ENCODE measurements around the gene EPHX1. TPM values are rescaled to one million over a fixed set of nuclear protein-coding genes. Genes with fewer than 3 reads are reported as not detected.
"Not testable (repeated sequence)": the region's sequence is repeated elsewhere in the genome, so short reads cannot be mapped to it uniquely, and the experiment has no call there.

Gene EPHX1
- total RNA-seq, 1 donor, result 31.5 TPM

GRCh38 chr1:225825607-225826007 is 15.7 kb downstream of the EPHX1 start:
- no peak overlapping the region for H3K4me3 ChIP-seq (ENCODE audit: low read depth, low read length)
- TF ChIP-seq, protein P1, sequence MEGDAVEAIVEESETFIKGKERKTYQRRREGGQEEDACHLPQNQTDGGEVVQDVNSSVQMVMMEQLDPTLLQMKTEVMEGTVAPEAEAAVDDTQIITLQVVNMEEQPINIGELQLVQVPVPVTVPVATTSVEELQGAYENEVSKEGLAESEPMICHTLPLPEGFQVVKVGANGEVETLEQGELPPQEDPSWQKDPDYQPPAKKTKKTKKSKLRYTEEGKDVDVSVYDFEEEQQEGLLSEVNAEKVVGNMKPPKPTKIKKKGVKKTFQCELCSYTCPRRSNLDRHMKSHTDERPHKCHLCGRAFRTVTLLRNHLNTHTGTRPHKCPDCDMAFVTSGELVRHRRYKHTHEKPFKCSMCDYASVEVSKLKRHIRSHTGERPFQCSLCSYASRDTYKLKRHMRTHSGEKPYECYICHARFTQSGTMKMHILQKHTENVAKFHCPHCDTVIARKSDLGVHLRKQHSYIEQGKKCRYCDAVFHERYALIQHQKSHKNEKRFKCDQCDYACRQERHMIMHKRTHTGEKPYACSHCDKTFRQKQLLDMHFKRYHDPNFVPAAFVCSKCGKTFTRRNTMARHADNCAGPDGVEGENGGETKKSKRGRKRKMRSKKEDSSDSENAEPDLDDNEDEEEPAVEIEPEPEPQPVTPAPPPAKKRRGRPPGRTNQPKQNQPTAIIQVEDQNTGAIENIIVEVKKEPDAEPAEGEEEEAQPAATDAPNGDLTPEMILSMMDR (IDR thresholded peaks at IDR 0.05; ENCODE audit: insufficient read depth, low read depth, low read length), result no peak
- DNase-seq (ENCODE audit: low read depth), result no peak

DNA sequence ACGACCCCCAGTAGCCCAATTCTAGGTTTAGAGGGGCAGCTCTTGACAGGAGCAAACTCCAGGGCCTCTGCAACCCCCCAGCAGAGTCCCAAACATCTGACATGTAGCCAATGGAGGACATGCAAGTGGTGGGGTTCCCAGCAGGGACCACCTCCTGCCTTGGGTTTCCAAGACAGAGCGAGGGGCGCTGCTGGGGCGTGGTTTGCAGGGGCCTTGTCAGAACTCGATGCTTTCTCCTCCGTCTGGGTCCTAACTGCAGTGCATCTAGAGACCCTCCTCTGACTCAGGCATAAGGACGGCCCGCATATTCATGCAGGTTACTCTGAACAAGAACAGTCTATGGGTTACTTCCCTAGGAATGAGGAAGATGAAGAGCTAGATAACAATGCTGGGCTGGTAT is 17.2 kb downstream of the EPHX1 start:
- TF ChIP-seq, protein P1 (IDR thresholded peaks at IDR 0.05; ENCODE audit: insufficient read depth, low read depth, low read length), result no peak
- no peak overlapping the region for H3K4me3 ChIP-seq (ENCODE audit: low read depth, low read length)
- DNase-seq (ENCODE audit: low read depth), result no peak

- no peak for DNase-seq (ENCODE audit: low read depth)
Measured at GRCh38 chr1:225828706-225829345, 18.9 kb downstream of the EPHX1 start.

GRCh38 chr1:225830841-225831240 is 20.9 kb downstream of the EPHX1 start:
- H3K4me3 ChIP-seq (ENCODE audit: low read depth, low read length), result no peak overlapping the region
- TF ChIP-seq, protein P1 (IDR thresholded peaks at IDR 0.05; ENCODE audit: insufficient read depth, low read depth, low read length), result no peak
- DNase-seq (ENCODE audit: low read depth), result no peak

More at GRCh38 chr1:225828706-225829345, 18.9 kb downstream of the EPHX1 start:
- TF ChIP-seq, protein P1 (IDR thresholded peaks at IDR 0.05; ENCODE audit: insufficient read depth, low read depth, low read length), result no peak
- H3K4me3 ChIP-seq (ENCODE audit: low read depth, low read length), result no peak overlapping the region

DNA sequence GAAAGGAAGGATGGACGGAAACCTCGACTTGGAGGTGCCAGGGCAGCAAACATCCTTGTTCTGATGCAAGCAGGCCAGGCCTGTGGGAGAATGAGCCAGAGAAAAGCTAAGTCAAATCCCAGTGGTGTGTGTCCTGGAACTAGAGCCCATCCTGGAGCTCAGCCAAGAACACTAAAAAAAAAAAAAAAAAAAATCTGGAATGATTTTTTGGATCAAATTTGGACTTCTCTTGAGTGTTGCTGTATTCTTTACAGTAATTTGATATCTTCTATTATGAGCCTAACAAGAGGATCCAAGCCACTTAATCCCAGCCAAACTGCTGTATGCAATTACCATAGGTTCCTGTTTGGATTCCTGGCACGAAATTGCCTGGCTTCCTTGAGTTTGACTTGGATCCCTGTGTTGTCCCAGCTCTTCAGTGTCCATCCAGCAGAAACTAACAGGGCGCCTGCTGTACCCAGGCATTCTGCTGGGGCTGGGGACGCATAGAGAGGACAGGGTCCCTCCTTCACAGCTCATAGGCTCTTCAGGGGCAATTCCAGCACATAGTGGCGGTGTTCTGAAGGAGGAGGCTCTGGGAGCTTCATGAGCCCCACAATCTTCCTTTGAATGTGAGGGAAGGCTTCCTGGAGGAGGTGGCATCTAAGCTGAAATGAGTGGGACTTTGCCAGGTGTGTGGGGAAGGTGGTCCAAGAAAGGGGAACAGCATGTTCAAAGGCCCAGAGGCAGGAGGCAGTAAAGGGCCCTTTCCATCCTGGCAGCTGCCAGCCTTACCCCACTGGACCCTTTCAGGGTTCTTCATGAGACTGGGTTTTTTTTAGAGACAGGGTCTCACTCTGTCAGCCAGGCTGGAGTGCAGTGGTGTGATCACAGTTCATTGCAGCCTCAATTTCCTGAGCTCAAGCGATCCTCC is 24.7 kb downstream of the EPHX1 start:
- no peak overlapping the region for H3K4me3 ChIP-seq (ENCODE audit: low read depth, low read length)
- TF ChIP-seq, protein P1 (IDR thresholded peaks at IDR 0.05; ENCODE audit: insufficient read depth, low read depth, low read length), result no peak
- DNase-seq (ENCODE audit: low read depth), result peak; percentile 46

DNA sequence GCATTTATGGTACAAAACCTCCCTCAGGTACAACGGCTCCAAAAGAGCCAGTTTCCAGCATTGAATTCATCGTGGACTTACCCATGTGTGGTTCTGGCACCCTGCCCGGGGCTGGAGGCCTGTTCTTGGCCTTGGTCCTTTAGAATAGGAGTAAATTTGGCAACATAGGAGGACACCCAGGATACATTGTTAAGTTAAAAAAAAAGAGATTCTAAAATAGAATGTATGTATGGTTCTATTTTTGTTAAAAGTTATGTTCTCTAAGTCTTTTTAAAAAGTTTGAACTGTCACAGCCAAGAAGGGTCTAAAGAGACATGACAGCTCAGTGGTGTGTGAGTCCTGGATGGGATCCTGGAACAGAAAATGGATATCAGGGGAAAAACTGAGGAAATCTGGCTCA is 25.9 kb downstream of the EPHX1 start:
- no peak for DNase-seq (ENCODE audit: low read depth)
- no peak overlapping the region for H3K4me3 ChIP-seq (ENCODE audit: low read depth, low read length)
- TF ChIP-seq, protein P1 (IDR thresholded peaks at IDR 0.05; ENCODE audit: insufficient read depth, low read depth, low read length), result no peak

DNA sequence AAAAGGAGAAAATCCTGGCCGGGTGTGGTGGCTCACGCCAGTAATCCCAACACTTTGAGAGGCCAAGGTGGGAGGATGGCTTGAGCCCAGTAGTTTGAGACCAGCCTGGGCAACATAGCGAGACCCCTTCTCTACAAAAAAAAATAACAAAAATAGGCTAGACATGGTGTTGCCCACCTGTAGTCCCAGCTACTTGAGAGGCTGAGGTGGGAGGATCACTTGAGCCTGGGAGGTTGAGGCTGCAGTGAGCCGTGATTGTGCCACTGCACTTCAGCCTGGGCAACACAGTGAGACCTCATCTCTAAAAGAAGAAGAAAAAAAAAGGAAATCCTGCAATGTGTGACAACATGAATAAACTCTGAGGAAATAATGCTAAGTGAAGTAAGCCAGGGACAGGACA is 26.4 kb downstream of the EPHX1 start:
- DNase-seq (ENCODE audit: low read depth); H3K4me3 ChIP-seq (ENCODE audit: low read depth, low read length): not testable (repeated sequence)
